SH-SY5Y (cell line): Measurements from ENCODE around the gene ACOT9.

Experiments used
- GATA2 ChIP-seq: IDR thresholded peaks from 2 replicates; pipeline ENCODE4 v1.6.1; 2011; ENCODE audit warnings: mild to moderate bottlenecking, low read depth, low read length
- GATA3 ChIP-seq: IDR thresholded peaks from 2 replicates; pipeline ENCODE4 v1.6.1; 2011; ENCODE audit warnings: low read depth, mild to moderate bottlenecking, low read length, moderate library complexity

DNA sequence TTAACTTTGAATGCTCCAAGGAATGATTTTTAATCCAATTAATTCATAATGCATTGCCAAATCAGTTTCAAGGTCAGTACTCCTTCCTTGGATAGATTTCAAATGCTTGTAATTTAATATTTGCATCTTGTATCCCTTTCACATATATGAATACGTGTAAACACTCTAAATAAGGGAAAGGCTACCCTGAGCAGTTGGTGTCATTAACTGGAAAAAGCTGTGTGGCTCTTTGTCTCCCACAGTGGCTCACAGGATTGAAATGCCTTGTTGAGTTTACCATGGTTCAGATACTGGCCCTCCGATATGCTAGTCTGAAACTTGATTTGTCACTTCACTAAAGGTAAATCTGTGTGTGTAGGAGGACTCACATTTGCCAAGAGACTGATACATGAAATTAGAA, 16.7 kb upstream of the ACOT9 start:
- TF ChIP-seq GATA3 (no peak), GATA2 (no peak)
